Adrenal gland (tissue), 5 donors: ENCODE data around the gene LRRN2.

ENCODE experiments used
- CTCF ChIP-seq, 6 experiments: fragments of 450-650 bp in 4 of 6; fragments of 200-600 bp in 2 of 6; sonication (generic) in 1 of 6; IDR thresholded peaks; 1 replicate in 5 of 6; 2 replicates in 1 of 6; pipeline versions ENCODE4 v1.5.1 to v1.8.0; 2016 to 2021; ENCODE audit warnings: antibody characterized with exemption in 6 of 6, mild to moderate bottlenecking in 2 of 6, moderate library complexity in 1 of 6
- POLR2A ChIP-seq, 2 donors: fragments of 450-650 bp; IDR thresholded peaks; one replicate each; pipeline ENCODE4 v1.6.1; 2017; ENCODE audit warnings: antibody characterized with exemption in 2 of 2, mild to moderate bottlenecking in 2 of 2, moderate library complexity in 1 of 2
- donor health status: DM: no; HTN: no; CAD: no.

GRCh38 chr1:204645251-204645650, 40.3 kb downstream of the LRRN2 start:
- TF ChIP-seq CTCF (IDR thresholded peaks at IDR 0.05) (no peak), POLR2A (IDR thresholded peaks at IDR 0.05) (no peak)
